K562 (cell line): ENCODE results near the gene RAMP2. TPM values are rescaled to one million over a fixed set of nuclear protein-coding genes. Genes with fewer than 3 reads are reported as not detected.

Source experiments
- ARID2 ChIP-seq: fragments of 450-650 bp; IDR thresholded peaks from 2 replicates; pipeline ENCODE4 v1.6.1; 2017; ENCODE audit warnings: antibody characterized with exemption, mild to moderate bottlenecking
- ARNT ChIP-seq, 2 experiments: fragments of 450-650 bp; IDR thresholded peaks; 2 replicates each; pipeline ENCODE4 v1.6.1; 2016; ENCODE audit warnings: mild to moderate bottlenecking in 1 of 2
- FOXJ3 ChIP-seq: sonication (generic); formaldehyde crosslinking; IDR thresholded peaks from 2 replicates; pipeline ENCODE4 v1.4.0; 2020; ENCODE audit warnings: mild to moderate bottlenecking, missing genetic modification reagents
- KLF13 ChIP-seq: fragments of 450-650 bp; IDR thresholded peaks from 2 replicates; pipeline ENCODE4 v1.6.1; 2016; ENCODE audit warnings: missing genetic modification characterization, low read depth, mild to moderate bottlenecking, missing compliant biosample characterization, moderate library complexity, borderline replicate concordance
- MCM2 ChIP-seq: fragments of 450-650 bp; IDR thresholded peaks from 2 replicates; pipeline ENCODE4 v1.6.1; 2017; ENCODE audit warnings: low read depth, mild to moderate bottlenecking
- MECOM ChIP-seq: fragments of 250-450 bp; sonication (Bioruptor Pico); IDR thresholded peaks from 2 replicates; pipeline ENCODE4 v1.8.0; 2022; ENCODE audit warnings: inconsistent platforms
- MYBL2 ChIP-seq, 2 experiments: fragments of 450-650 bp in 1 of 2; sonication (generic) in 1 of 2; formaldehyde crosslinking in 1 of 2; IDR thresholded peaks; 2 replicates each; pipeline versions ENCODE4 v1.6.1 to v1.8.1; 2017 to 2022; ENCODE audit warnings: borderline replicate concordance in 1 of 2, inconsistent platforms in 1 of 2, low read depth in 1 of 2, mild to moderate bottlenecking in 1 of 2, missing genetic modification reagents in 1 of 2, moderate library complexity in 1 of 2
- NRF1 ChIP-seq, 2 experiments: fragments of 450-650 bp; IDR thresholded peaks in 1 of 2; conservative IDR thresholded peaks in 1 of 2; 2 replicates each; pipeline ENCODE4 v1.6.1; 2014; ENCODE audit warnings: mild to moderate bottlenecking in 2 of 2
- PCBP2 ChIP-seq: fragments of 200-400 bp; formaldehyde crosslinking; IDR thresholded peaks from 2 replicates; pipeline ENCODE4 v1.6.1; 2018; ENCODE audit warnings: low read length, low read depth, mild to moderate bottlenecking, moderate library complexity; ENCODE audit not compliant: poor library complexity, severe bottlenecking
- SMARCA4 ChIP-seq: fragments of 450-650 bp; IDR thresholded peaks from 2 replicates; pipeline ENCODE4 v1.6.1; 2016
- ZKSCAN8 ChIP-seq: fragments of 200-800 bp; sonication (Bioruptor generic); IDR thresholded peaks from 2 replicates; pipeline ENCODE4 v1.6.1; 2016; ENCODE audit warnings: missing genetic modification characterization, missing compliant biosample characterization
- ZNF165 ChIP-seq: fragments of 250-450 bp; sonication (Bioruptor Pico); IDR thresholded peaks from 2 replicates; pipeline ENCODE4 v1.4.0; 2020; ENCODE audit warnings: borderline replicate concordance
- ZNF253 ChIP-seq: fragments of 250-450 bp; sonication (Bioruptor Pico); conservative IDR thresholded peaks from 2 replicates; pipeline ENCODE4 v1.6.1; 2021; ENCODE audit warnings: mild to moderate bottlenecking
- polyA plus RNA-seq, 8 experiments: library from polyadenylated mRNA; depleted of rRNA in 4 of 8; stranded (reverse) in 5 of 8; unstranded in 3 of 8; fragments of >200 nt; fragmentation: Nextera tagmentation in 2 of 8; fragmentation: Illumina TruSeq in 1 of 8; extraction: Ambion mirVana in 2 of 8; extraction: Trizol in 1 of 8; gene quantifications; 2 replicates each; pipeline versions ENCODE4 v1.2.1 to v1.2.3, GENCODE V29; 2011 to 2014; ENCODE audit warnings: inconsistent platforms in 1 of 8, missing spikeins in 1 of 8
- total RNA-seq, 7 experiments: library from RNA; depleted of rRNA in 6 of 7; stranded (reverse); fragments of >200 nt in 6 of 7; fragmentation: Illumina TruSeq in 2 of 7; extraction: Trizol in 2 of 7; gene quantifications; 2 replicates each; pipeline versions ENCODE4 v1.2.1 to v1.2.3, GENCODE V29; 2011 to 2021; ENCODE audit warnings: low replicate concordance in 1 of 7
- TF ChIP-seq, protein P1 (sequence below), 2 experiments: fragments of 450-650 bp; formaldehyde crosslinking in 1 of 2; IDR thresholded peaks; 2 replicates each; pipeline versions ENCODE4 v1.4.0 to v1.6.1; 2014 to 2020; ENCODE audit warnings: mild to moderate bottlenecking in 2 of 2, borderline replicate concordance in 1 of 2, low read depth in 1 of 2
- TF ChIP-seq, protein P2 (sequence below): fragments of 450-650 bp; formaldehyde crosslinking; IDR thresholded peaks from 2 replicates; pipeline ENCODE4 v1.4.0; 2022; ENCODE audit warnings: mild to moderate bottlenecking, moderate library complexity
- TF ChIP-seq, protein P3 (sequence below): fragments of 250-450 bp; sonication (Bioruptor Pico); IDR thresholded peaks from 2 replicates; pipeline ENCODE4 v1.4.0; 2020; ENCODE audit warnings: borderline replicate concordance

The RAMP2 gene
- total and polyA plus RNA-seq, 9 of the 15 experiments (the other 6 are each of a cell fraction or from before 2014, with no cell fraction given): not detected

GRCh38 chr17:42779936-42780850 is 19.2 kb downstream of the RAMP2 start, which contains the start of gene WNK4 (continued):
- TF ChIP-seq, protein P1, sequence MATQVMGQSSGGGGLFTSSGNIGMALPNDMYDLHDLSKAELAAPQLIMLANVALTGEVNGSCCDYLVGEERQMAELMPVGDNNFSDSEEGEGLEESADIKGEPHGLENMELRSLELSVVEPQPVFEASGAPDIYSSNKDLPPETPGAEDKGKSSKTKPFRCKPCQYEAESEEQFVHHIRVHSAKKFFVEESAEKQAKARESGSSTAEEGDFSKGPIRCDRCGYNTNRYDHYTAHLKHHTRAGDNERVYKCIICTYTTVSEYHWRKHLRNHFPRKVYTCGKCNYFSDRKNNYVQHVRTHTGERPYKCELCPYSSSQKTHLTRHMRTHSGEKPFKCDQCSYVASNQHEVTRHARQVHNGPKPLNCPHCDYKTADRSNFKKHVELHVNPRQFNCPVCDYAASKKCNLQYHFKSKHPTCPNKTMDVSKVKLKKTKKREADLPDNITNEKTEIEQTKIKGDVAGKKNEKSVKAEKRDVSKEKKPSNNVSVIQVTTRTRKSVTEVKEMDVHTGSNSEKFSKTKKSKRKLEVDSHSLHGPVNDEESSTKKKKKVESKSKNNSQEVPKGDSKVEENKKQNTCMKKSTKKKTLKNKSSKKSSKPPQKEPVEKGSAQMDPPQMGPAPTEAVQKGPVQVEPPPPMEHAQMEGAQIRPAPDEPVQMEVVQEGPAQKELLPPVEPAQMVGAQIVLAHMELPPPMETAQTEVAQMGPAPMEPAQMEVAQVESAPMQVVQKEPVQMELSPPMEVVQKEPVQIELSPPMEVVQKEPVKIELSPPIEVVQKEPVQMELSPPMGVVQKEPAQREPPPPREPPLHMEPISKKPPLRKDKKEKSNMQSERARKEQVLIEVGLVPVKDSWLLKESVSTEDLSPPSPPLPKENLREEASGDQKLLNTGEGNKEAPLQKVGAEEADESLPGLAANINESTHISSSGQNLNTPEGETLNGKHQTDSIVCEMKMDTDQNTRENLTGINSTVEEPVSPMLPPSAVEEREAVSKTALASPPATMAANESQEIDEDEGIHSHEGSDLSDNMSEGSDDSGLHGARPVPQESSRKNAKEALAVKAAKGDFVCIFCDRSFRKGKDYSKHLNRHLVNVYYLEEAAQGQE (IDR thresholded peaks at IDR 0.05; ENCODE audit: borderline replicate concordance): no peak; the same call in 1 of the 2 replicates
- TF ChIP-seq, protein P1 (CRISPR knock-in tag; IDR thresholded peaks at IDR 0.05; ENCODE audit: low read depth): no peak
- TF ChIP-seq ZNF165 (CRISPR knock-in tag) (no peak), NRF1 (conservative IDR thresholded peaks at IDR 0.05 in 1 of 2, IDR thresholded peaks at IDR 0.05 in 1 of 2) (peak; percentile 47 to 57), MCM2 (no peak), MECOM (no peak), FOXJ3 (no peak), MYBL2 (IDR thresholded peaks at IDR 0.05; ENCODE audit: low read depth) (no peak), MYBL2 (CRISPR knock-in tag; IDR thresholded peaks at IDR 0.05; ENCODE audit: borderline replicate concordance) (no peak), ARID2 (no peak), ARNT (IDR thresholded peaks at IDR 0.05) (peak; percentile 70; a peak in 2 of 4 replicates), KLF13 (tag) (peak; percentile 66; the same call in 1 of the 2 replicates), PCBP2 (no peak), SMARCA4 (peak; percentile 89), ZNF253 (CRISPR knock-in tag) (no peak), ZKSCAN8 (CRISPR knock-in tag) (no peak)
- TF ChIP-seq, protein P2, sequence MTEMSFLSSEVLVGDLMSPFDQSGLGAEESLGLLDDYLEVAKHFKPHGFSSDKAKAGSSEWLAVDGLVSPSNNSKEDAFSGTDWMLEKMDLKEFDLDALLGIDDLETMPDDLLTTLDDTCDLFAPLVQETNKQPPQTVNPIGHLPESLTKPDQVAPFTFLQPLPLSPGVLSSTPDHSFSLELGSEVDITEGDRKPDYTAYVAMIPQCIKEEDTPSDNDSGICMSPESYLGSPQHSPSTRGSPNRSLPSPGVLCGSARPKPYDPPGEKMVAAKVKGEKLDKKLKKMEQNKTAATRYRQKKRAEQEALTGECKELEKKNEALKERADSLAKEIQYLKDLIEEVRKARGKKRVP (CRISPR knock-in tag): no peak
- TF ChIP-seq, protein P3, sequence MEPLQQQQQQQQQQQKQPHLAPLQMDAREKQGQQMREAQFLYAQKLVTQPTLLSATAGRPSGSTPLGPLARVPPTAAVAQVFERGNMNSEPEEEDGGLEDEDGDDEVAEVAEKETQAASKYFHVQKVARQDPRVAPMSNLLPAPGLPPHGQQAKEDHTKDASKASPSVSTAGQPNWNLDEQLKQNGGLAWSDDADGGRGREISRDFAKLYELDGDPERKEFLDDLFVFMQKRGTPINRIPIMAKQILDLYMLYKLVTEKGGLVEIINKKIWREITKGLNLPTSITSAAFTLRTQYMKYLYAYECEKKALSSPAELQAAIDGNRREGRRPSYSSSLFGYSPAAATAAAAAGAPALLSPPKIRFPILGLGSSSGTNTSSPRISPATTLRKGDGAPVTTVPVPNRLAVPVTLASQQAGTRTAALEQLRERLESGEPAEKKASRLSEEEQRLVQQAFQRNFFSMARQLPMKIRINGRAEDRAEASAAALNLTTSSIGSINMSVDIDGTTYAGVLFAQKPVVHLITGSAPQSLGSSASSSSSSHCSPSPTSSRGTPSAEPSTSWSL (CRISPR knock-in tag): no peak
